Measurements from ENCODE around the gene PTGIS.

DNA sequence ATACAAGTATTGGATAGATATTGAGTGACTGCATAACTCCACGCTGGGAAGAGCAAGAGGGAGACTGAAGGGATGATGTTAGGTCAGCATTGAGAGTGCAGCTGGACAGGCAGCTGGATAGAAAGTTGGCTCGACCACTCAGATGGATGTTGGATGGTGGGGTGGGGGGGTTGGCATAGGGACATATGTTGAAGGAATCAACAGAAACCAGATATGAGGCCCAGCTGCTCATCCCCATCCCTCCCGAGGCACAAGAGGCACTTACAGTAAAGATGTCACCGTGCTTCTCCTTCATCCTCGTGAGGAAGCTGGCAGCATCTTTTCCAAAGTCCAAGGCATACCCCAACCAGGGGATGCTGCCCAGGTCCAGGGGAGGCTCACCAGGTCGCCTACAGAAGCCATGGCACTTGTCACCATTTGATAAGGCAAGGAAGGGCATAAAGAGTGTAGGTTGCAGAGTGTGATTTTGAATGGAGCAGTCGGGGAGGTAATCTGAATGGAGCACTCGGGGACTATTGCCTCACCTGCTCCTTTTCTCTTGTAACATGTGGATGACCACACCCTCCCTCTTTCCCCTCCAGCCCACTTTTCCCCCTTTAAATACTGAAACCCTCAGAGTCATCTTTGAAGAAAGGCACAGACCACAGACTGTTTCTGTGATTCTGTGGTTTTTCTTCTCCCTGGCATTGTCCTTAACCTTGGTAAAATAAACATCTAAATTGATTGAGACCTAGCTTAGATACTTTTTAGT lies 18.0 kb downstream of the PTGIS start:
- TF ChIP-seq EZH2 (IDR thresholded peaks at IDR 0.05; ENCODE audit: insufficient read depth, poor library complexity, severe bottlenecking), result no peak
- no peak for TF ChIP-seq EZH2phosphoT487 (IDR thresholded peaks at IDR 0.05; ENCODE audit: insufficient read depth, low read depth)
